ENCODE data around the gene ZMYM2.
"Not testable (repeated sequence)": the region's sequence is repeated elsewhere in the genome, so short reads cannot be mapped to it uniquely, and the experiment has no call there.

ZMYM2 gene

DNA sequence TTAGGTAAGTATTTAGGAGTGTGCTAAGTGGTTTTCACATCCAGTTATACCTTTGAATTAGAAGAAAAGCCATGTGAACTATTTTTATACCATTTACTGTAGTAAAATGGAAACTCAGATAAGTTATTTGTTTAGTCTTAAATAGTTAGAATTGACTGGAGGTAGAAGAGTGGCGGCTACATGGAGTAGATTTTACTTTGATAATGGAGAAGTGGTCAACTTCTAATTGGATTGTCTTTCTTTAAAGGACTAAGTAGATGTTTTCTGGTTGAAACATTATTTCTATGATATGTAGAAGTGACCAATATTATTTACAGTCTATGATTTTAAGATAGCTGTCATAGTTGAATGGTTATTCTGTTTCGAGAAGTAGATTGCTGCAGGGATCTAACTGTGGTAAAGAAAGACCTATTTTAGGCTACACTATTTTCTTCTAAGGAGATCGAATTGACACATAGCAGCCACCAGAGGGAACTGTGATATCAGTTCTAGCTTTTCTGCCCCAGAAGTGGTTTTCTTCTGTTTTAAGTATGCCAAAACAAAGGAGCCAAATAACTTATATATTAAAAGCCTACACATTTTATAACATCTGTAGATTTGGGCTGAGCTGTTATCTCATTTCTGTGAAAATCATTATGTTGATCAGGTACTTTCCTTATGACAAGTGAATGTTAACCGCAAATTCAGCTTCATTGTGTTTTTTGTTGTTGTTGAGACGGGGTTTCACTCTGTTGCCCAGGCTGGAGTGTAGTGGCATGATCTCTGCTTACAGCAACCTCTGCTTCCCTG is 26.1 kb downstream of the ZMYM2 start:
- DNase-seq = no peak

- DNase-seq = no peak
Measured at GRCh38 chr13:19985219-19985556, 26.7 kb downstream of the ZMYM2 start.

DNA sequence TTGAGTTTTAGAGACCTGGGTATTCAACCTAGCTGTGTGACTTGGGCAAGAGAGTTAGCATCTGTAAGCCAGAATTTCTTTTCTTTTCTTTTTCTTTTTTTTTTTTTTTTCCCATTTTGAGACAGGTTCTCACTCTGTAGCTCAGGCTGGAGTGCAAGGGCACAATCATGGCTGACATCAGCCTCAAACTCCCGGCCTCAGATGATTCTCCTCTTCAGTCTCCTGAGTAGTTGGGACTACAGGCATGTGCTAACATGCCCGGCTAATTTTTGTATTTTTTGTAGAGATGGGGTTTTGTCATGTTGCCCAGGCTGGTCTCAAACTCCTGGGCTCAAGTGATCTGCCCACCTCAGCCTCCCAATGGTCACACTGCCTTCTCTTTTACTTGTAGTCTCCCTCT is 33.0 kb downstream of the ZMYM2 start:
- no peak for DNase-seq

GRCh38 chr13:19993024-19993423 is 34.5 kb downstream of the ZMYM2 start:
- no peak for DNase-seq

DNA sequence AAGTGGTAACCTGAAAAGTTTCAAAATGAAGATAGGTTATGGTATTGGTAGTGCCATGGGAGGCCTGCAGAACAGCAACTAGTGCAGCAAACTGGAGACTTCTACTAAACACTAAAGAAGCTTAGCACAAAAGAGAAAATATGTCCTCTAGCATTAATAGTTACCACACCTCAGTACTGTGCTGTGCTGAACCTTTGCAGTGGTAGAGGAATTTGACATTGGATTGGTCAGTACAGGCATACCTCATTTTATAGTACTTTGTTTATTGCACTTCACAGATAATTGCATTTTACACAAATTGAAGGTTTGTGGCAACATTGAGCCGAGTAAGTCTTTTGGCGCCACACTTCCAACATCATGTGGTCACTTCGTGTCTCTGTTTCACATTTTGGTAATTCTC is 40.4 kb downstream of the ZMYM2 start:
- no peak for DNase-seq

DNA sequence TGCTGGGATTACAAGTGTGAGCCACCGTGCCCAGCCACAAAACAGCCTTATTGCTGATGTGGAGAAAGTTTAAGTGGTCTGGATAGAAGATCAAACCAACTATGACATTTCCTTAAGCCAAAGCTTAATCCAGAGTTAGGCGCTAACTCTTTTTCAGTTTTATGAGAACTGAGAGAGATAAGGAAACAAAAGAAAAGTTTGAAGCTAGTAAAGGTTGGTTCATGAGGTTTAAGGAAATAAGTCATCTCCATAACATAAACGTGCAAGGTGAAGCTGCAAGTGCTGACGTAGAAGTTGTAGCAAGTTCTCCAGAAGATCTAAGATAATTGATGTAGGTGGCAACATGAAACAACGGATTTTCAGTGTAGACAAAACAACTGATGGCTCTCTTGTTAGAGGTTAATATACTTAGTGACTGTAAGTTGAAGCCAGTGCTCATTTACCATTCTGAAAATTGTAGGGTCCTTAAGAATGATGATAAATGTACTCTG is 41.6 kb downstream of the ZMYM2 start:
- no peak for DNase-seq

DNA sequence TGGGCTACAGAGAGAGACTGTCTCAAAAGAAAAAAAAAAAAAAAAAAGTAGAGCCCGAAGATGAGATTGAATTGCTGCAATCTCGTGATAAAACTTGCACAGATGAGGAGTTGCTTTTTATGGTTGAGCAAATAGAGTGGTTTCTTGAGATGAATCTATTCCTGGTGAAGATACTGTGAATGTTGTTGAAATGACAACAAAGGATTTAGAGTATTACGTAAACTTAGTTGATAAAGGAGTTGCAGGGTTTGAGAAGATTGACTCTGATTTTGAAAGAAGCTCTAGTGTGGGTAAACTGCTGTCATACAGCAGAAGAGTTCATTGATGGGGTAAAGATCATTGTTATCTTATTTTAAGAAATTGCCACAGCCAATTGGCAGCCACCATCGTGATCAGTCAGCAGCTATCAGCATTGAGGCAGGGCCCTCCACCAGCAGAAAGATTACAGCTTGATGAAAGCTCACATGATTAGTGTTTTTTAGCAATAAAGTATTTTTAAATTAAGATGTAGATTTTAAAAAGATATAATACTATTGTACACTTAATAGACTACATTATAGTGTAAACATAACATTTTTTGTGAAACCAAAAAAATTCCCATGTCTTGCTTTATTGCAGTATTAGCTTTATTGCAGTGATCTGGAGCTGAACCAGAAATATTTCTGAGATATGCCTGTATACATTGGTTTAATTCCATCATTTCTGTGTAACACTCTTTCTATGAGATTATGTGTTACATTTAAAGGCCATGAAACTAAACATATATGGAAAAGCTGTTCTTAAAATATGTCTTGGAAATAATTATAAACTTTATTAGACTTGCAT is 43.1 kb downstream of the ZMYM2 start:
- no peak for DNase-seq

DNA sequence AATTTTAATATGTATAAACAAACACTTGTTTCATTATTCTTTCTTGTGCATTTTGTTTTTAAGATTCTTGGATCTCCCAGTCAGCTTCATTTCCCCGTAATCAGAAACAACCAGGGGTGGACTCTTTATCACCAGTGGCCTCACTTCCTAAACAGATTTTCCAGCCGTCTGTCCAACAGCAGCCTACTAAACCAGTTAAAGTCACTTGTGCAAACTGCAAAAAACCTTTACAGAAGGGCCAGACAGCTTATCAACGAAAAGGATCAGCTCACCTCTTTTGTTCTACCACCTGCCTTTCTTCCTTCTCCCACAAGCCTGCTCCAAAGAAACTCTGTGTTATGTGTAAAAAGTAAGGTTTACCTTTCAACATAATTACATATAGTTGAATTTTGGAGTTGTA is 44.3 kb downstream of the ZMYM2 start:
- no peak for DNase-seq

DNA sequence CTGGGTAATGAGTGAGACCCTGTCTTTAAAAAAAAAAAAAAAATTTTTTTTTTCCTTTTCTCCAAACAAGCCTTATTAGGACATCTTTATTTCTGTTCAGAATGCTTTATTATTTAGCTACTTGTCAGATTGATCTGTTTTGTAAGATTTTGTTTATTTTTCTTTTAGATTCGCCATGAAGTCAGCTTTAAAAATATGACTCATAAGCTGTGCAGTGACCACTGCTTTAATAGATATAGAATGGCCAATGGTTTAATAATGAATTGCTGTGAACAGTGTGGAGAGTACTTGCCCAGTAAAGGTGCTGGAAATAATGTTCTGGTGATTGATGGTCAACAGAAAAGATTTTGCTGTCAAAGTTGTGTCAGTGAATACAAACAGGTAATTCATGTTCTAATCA is 47.7 kb downstream of the ZMYM2 start:
- DNase-seq = no peak

- no peak for DNase-seq
Measured at GRCh38 chr13:20015763-20016162, 57.2 kb downstream of the ZMYM2 start.

DNA sequence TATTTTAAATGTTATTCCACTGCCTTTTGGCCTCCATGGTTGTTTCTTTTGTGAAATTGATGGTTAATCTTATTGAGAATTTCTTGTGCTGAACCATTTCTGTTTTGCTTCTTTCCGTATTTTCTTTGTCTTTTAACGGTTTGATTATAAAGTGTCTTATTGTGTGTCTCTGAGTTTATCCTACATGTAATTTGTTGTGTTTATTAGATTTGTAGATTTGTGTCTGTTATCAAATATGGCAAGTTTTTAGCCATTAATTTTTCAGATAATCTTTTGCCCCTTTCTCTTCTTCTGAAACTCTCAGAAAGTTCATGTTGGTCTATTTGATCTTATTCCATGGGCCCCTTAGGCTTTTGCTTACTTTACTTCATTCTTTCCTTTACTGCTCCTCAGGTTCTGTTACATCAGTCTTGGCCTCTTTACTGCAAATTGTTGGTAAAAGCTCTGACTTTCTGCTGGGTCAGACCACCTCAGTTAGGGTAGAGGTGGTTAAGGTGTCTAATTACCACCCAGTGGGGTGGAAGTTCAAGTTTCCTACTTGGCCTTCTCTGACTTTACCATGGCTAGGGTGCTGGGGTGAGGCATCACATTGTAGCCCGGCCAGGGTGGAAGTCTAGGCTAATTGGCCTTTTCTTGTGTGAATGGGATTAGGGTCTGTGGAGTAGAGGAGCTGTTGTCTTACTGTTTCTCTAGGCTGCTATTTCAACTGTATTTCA is 58.3 kb downstream of the ZMYM2 start:
- DNase-seq = no peak

GRCh38 chr13:20017365-20017711 is 58.8 kb downstream of the ZMYM2 start:
- no peak for DNase-seq

- no peak for DNase-seq
Measured at GRCh38 chr13:20019043-20019442, 60.5 kb downstream of the ZMYM2 start.

DNA sequence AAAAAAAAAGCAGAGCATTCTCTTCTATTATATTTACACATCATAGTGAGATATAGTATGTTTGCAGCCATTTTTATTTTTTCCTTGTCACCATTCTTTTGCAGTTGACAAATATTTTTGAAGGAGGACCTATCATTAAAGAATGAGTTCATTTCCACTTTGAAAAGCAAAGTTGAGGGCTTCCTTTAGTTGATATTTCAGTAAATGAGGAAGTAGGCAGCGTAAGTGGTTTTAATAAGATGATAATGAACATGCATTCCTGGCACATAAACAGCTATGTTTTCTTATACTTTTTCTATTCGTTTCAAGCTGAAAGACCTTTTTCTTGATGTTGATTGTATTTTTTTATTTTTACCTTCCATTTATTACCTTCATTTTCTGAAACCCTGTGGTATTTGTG is 66.2 kb downstream of the ZMYM2 start:
- no peak for DNase-seq

- no peak for DNase-seq
Measured at GRCh38 chr13:20028953-20029352, 70.4 kb downstream of the ZMYM2 start.

- no peak for DNase-seq
Measured at GRCh38 chr13:20033486-20033885, 75.0 kb downstream of the ZMYM2 start.

GRCh38 chr13:20035130-20035529 is 76.6 kb downstream of the ZMYM2 start:
- DNase-seq = no peak

GRCh38 chr13:20037908-20038307 is 79.4 kb downstream of the ZMYM2 start:
- no peak for DNase-seq

- not testable (repeated sequence) for DNase-seq
Measured at GRCh38 chr13:20042603-20043002, 84.1 kb downstream of the ZMYM2 start.

DNA sequence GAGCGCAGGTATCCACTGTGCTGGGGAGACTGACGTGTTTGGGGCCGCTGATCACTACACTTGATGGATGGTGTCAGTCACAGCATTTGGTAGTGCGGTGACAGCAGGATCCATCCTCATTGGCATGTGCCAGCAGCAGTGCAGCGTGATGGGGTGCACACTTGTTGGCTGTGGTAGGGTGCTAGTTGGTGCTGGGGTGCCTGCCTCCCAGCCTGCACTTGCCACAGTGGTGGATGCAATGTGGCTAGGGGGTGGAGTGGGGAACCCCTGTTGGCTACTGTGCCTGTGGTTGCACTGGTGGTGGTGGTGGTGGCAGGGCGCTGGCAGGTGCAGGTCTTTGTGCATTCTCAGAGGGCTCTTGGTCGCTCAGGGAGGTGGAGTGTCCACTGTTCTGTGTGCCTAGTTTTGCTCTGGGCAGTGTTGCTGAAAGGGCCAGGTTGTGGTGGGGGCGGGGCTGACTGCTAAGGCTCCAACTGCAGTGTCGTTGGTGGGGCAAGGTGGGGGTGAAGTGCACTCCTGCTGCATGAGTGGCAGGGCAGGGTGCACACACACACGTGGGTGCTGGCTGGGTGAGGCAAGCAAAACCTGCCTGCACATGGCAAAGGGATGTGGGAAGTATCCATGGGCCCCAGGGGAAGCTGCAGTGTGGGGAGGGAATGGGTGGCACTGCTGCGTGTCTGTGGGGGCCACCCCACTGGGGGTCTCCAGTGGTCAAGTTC is 84.8 kb downstream of the ZMYM2 start:
- no peak for DNase-seq

DNA sequence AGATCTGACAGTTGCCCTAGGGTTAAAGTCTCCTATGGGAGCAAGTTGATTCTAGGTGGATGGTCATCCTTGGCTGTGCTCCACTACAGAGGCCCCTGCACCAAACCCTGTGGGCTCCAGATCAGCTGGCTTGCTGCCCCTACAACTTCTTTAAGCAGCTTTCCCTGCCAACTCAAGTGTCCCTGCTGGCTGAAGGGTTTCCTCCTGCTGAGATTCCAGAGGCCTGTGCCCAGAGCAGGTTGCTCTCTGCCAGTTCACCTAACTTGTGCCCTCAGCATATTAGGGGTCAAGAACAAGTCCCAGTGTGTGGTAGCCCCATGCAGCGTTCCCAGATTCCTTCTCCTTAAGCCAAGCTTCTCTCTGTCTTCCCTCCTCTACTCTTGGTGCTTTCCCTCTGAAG is 85.6 kb downstream of the ZMYM2 start:
- no peak for DNase-seq

- DNase-seq = no peak
Measured at GRCh38 chr13:20045950-20046548, 87.5 kb downstream of the ZMYM2 start.

Data from stimulated activated naive CD4-positive, alpha-beta T cell treated with Interleukin-2 at 50 U/mL for 16 hours (primary cell).